Measurements from ENCODE around the gene EHBP1.

GRCh38 chr2:62705007-62705829 lies at the start of gene EHBP1:
- no peak for TF ChIP-seq EZH2phosphoT487 (IDR thresholded peaks at IDR 0.05; ENCODE audit: borderline replicate concordance, low read length)
- no peak for TF ChIP-seq CTCF (IDR thresholded peaks at IDR 0.05; ENCODE audit: low read depth, low read length, poor library complexity, severe bottlenecking)
